GM19193 (cell line): Measurements from ENCODE around the gene LRIG1.

Source experiments
- POLR2A ChIP-seq: IDR thresholded peaks from 4 replicates; pipeline ENCODE4 v1.6.1; 2011; ENCODE audit not compliant: insufficient read depth, insufficient read length; ENCODE audit errors: extremely low read depth

Gene LRIG1

GRCh38 chr3:66379565-66379964 is 121.3 kb downstream of the LRIG1 start:
- TF ChIP-seq POLR2A: no peak

GRCh38 chr3:66378256-66378655 is 122.6 kb downstream of the LRIG1 start:
- no peak for TF ChIP-seq POLR2A

- TF ChIP-seq POLR2A: no peak
These were observed 123.0 kb downstream of the LRIG1 start for GRCh38 chr3:66377800-66378199.

- no peak for TF ChIP-seq POLR2A
These were observed 124.3 kb downstream of the LRIG1 start for GRCh38 chr3:66376568-66376967.

- TF ChIP-seq POLR2A: no peak
These were observed 128.0 kb downstream of the LRIG1 start for GRCh38 chr3:66372681-66373350.

GRCh38 chr3:66371432-66371831 is 129.4 kb downstream of the LRIG1 start:
- no peak for TF ChIP-seq POLR2A

GRCh38 chr3:66370179-66370578 is 130.6 kb downstream of the LRIG1 start:
- TF ChIP-seq POLR2A: no peak

GRCh38 chr3:66367979-66368378 is 132.8 kb downstream of the LRIG1 start:
- TF ChIP-seq POLR2A: no peak

- no peak for TF ChIP-seq POLR2A
These were observed 134.1 kb downstream of the LRIG1 start for GRCh38 chr3:66366747-66367146.

GRCh38 chr3:66365080-66365479 is 135.7 kb downstream of the LRIG1 start:
- TF ChIP-seq POLR2A: no peak

- TF ChIP-seq POLR2A: no peak
These were observed 137.7 kb downstream of the LRIG1 start for GRCh38 chr3:66363148-66363547.

- TF ChIP-seq POLR2A: no peak
These were observed 138.3 kb downstream of the LRIG1 start for GRCh38 chr3:66362541-66362941.

- TF ChIP-seq POLR2A: no peak
These were observed 139.5 kb downstream of the LRIG1 start for GRCh38 chr3:66361356-66361755.

GRCh38 chr3:66355997-66356396 is 144.8 kb downstream of the LRIG1 start:
- no peak for TF ChIP-seq POLR2A

- no peak for TF ChIP-seq POLR2A
These were observed 145.4 kb downstream of the LRIG1 start for GRCh38 chr3:66355394-66355793.

- no peak for TF ChIP-seq POLR2A
These were observed 146.8 kb downstream of the LRIG1 start for GRCh38 chr3:66354001-66354400.

GRCh38 chr3:66353530-66353929 is 147.3 kb downstream of the LRIG1 start:
- TF ChIP-seq POLR2A: no peak
